Measurements from ENCODE around the gene SLC16A1.
"Not testable (repeated sequence)": the region's sequence is repeated elsewhere in the genome, so short reads cannot be mapped to it uniquely, and the experiment has no call there.

SLC16A1 gene, protein sequence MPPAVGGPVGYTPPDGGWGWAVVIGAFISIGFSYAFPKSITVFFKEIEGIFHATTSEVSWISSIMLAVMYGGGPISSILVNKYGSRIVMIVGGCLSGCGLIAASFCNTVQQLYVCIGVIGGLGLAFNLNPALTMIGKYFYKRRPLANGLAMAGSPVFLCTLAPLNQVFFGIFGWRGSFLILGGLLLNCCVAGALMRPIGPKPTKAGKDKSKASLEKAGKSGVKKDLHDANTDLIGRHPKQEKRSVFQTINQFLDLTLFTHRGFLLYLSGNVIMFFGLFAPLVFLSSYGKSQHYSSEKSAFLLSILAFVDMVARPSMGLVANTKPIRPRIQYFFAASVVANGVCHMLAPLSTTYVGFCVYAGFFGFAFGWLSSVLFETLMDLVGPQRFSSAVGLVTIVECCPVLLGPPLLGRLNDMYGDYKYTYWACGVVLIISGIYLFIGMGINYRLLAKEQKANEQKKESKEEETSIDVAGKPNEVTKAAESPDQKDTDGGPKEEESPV

GRCh38 chr1:112955773-112956543 lies at the start of gene SLC16A1:
Gene SLC16A1, minus strand, starts transcription at chr1:112956196. Its CDS starts 26,888 bp downstream, at chr1:112929308.
- peaks cover 17 to 34% of the 10 kb centered on the region in 2 donors for H3K36me3 Mint-ChIP-seq
- peaks cover 25 to 30% of the 10 kb centered on the region in 2 donors for H3K4me1 Mint-ChIP-seq
- DNase-seq (peak; percentile 89), ATAC-seq (replicated peaks) (peak; percentile 82 to 83)
- no peaks in the 10 kb centered on the region for H3K27me3 Mint-ChIP-seq
- H3K9me3 Mint-ChIP-seq: no peaks in the 10 kb centered on the region
- H3K27ac Mint-ChIP-seq: peak within 1 kb of the TSS; percentile 99
- peak within 1 kb of the TSS; percentile 91 to 100 for H3K4me3 Mint-ChIP-seq

DNA sequence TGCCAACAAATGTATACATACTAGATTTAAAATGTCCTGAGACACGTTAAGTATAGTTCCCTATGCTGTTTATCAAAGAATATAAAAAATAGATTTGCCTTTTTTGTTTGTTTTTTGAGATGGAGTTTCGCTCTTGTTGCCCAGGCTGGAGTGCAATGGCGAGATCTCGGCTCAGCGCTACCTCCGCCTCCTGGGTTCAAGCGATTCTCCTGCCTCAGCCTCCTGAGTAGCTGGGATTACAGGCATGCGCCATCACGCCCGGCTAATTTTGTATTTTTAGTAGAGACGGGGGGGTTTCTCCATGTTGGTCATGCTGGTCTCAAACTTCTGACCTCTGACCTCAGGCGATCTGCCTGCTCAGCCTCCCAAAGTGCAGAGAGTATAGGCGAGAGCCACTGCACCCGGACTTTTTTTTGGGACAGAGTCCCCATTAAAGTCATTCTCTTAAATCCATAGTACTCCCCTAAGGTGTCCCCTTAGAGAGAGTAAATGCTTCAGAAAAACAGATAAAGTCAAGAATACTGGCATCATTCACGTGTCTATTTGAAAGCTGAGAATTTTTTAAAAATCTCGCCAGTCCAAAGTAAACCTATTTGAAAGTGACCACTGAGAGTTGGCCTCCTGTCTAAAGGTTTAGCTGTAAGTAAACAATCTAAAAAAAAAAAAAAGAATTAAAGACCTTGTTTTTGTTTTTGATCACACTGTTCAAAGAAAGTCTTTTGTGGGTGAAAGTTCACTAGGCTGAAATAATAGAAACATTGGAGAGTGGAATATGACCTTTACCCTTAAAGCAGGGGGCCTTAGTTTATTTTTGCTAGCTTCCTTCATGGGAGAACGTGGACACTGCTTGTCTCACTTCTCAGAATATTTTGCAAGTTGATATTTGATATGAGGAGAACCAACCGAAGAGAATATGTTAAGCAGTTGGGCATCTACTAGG lies 48.0 kb upstream of the SLC16A1 start:
- no peak overlapping the region for H3K27ac Mint-ChIP-seq
- no peak overlapping the region for H3K4me3 Mint-ChIP-seq
- ATAC-seq (replicated peaks) (no peak), DNase-seq (no peak)
- peaks cover 30 to 38% of the 10 kb centered on the region in 2 donors for H3K36me3 Mint-ChIP-seq
- no peaks in the 10 kb centered on the region for H3K27me3 Mint-ChIP-seq
- no peaks in the 10 kb centered on the region for H3K9me3 Mint-ChIP-seq
- no peaks in the 10 kb centered on the region for H3K4me1 Mint-ChIP-seq

DNA sequence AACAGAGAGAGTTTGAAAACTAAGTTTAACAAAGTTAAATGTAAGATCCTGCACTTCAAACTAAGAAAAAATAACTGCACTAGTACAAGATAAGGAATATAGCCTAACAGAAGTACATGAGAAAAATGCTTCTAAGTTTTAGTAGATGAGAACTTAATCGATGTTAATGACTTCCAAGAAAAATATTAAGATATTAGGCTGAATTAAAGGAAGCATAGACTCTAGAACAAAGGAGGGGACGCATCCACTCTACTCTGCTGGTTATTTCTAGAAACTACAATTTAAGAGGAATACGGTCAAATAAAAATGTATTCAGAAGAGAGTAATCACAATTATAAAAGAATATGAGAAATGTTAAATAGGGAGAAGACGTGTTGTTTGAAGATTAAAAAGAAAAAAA lies 46.3 kb upstream of the SLC16A1 start:
- Mint-ChIP-seq H3K27ac (no peak overlapping the region), H3K9me3 (no peaks in the 10 kb centered on the region), H3K36me3 (peaks cover 32 to 36% of the 10 kb centered on the region in 2 donors), H3K27me3 (no peaks in the 10 kb centered on the region), H3K4me3 (no peak overlapping the region), H3K4me1 (no peaks in the 10 kb centered on the region)
- ATAC-seq (replicated peaks): no peak
- DNase-seq: no peak

DNA sequence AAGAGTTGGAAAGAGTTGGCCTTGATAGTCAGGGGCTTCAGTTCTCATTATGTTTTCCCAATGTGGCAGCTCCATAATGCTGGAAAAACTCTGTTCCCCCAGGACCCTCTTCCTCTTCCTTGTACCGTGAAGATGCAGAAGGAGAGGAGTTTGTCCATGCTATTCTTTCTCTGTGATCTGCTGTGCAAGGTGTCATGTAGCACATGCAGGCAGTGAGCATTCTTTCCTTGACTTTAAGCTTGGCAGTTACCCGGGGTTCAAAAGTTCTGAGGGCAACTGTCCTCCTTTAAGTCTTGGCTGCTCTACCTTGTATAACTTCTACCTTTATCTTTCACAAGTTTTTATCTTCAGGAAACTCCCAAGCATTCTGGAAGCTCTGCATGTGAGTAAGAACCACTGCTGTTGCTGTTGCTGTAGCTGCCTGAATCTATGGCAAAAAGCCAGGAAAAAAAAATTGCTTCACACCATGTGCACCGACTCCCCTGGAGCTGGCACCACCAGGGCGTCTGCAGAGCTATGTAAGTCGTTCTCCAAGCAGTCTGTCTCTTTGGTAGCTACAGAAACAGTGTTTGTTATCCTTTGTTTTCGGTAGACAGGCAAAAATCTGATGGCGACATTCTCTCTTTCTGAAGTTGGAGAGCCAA lies 42.7 kb upstream of the SLC16A1 start:
- no peaks in the 10 kb centered on the region for H3K9me3 Mint-ChIP-seq
- H3K4me3 Mint-ChIP-seq: no peak overlapping the region
- ATAC-seq (replicated peaks) (no peak), DNase-seq (no peak)
- no peaks in the 10 kb centered on the region for H3K27me3 Mint-ChIP-seq
- peaks cover 33 to 41% of the 10 kb centered on the region in 2 donors for H3K36me3 Mint-ChIP-seq
- no peaks in the 10 kb centered on the region for H3K4me1 Mint-ChIP-seq
- no peak overlapping the region for H3K27ac Mint-ChIP-seq

DNA sequence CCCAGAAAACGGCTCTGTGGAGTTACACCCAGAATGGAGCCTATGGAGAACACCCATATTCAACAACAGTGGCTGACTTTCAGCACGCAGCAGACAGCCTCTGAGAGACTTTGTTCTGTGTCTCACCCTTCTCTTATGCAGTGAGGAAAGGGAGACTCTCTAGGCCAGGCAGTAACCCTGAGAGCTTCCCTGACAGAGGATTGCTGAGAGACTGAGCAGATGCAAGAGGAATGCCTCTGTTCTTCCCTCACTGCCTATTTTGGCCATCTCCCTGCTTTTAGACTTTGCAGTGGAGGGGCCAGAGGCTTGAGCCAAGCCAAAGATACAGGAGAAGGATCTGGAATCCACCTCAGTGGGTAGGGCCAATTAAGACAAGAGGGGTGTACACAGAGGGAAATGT lies 41.8 kb upstream of the SLC16A1 start:
- H3K4me3 Mint-ChIP-seq: no peak overlapping the region
- H3K27me3 Mint-ChIP-seq: no peaks in the 10 kb centered on the region
- H3K4me1 Mint-ChIP-seq: no peaks in the 10 kb centered on the region
- DNase-seq (no peak), ATAC-seq (replicated peaks) (no peak)
- H3K9me3 Mint-ChIP-seq: no peaks in the 10 kb centered on the region
- peaks cover 33 to 42% of the 10 kb centered on the region in 2 donors for H3K36me3 Mint-ChIP-seq
- no peak overlapping the region for H3K27ac Mint-ChIP-seq

DNA sequence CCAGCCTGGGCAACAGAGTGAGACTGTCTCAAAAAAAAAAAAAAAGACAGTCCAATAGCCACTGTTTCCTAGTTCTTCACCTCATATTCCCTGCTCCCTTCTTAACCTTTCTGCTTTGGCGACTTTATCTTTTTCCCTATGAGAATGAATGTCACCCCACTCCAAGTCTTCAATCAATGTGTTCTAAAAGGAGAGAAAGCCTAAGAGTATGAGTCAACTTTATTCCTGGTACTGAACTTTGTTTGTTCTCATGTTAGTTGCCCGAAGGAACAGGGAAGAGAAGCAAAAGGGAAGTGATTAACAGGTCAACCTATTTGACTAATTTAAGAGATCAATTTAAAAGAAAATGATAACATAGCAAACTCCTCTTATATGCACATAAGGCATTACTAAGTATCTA lies 39.9 kb upstream of the SLC16A1 start:
- Mint-ChIP-seq H3K4me1 (no peaks in the 10 kb centered on the region), H3K9me3 (no peaks in the 10 kb centered on the region), H3K4me3 (no peak overlapping the region), H3K36me3 (peaks cover 24 to 35% of the 10 kb centered on the region in 2 donors), H3K27ac (no peak overlapping the region), H3K27me3 (no peaks in the 10 kb centered on the region)
- no peak for ATAC-seq (replicated peaks)
- DNase-seq: no peak

DNA sequence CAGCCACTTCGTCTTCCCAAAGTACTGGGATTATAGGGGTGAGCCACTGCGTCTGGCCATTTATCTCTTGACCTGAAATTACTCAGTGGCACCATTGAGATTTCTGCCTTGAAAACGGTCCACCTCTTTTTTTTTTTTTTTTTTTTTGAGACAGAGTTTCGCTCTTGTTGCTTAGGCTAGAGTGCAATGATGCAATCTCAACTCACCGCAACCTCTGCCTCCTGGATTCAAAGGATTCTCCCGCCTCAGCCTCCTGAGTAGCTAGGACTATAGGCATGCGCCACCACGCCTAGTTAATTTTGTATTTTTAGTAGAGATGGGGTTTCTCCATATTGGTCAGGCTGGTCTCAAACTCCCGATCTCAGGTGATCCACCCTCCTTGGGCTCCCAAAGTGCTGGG lies 39.0 kb upstream of the SLC16A1 start:
- peaks cover 22 to 31% of the 10 kb centered on the region in 2 donors for H3K36me3 Mint-ChIP-seq
- not testable (repeated sequence) for ATAC-seq (replicated peaks); H3K9me3 Mint-ChIP-seq; H3K4me3 Mint-ChIP-seq; H3K4me1 Mint-ChIP-seq; H3K27ac Mint-ChIP-seq; DNase-seq; H3K27me3 Mint-ChIP-seq

DNA sequence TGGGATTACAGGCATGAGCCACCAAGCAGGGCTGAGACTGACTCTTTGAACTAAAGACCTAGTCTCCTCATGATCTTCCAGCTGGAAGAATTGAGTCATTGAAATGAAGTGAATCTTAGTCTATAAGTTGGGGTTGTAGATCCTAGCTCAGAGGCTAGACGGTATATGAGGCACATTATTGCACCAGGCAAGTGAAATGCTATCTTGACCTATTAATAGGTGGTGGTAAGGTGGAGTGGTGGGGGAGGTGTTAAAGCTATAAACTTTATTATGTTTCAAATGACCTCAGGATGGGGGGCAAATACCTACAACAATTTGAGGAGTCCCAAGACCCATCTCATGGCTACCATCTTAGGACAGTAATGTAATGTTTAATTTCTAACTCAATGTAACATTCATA lies 36.8 kb upstream of the SLC16A1 start:
- H3K4me3 Mint-ChIP-seq: no peak overlapping the region
- H3K4me1 Mint-ChIP-seq: no peaks in the 10 kb centered on the region
- peaks cover 16 to 23% of the 10 kb centered on the region in 2 donors for H3K36me3 Mint-ChIP-seq
- H3K9me3 Mint-ChIP-seq: no peaks in the 10 kb centered on the region
- H3K27ac Mint-ChIP-seq: no peak overlapping the region
- ATAC-seq (replicated peaks) (no peak), DNase-seq (no peak)
- H3K27me3 Mint-ChIP-seq: no peaks in the 10 kb centered on the region

GRCh38 chr1:112991402-112992120 lies 35.6 kb upstream of the SLC16A1 start:
- DNase-seq (no peak), ATAC-seq (replicated peaks) (no peak)
- no peaks in the 10 kb centered on the region for H3K9me3 Mint-ChIP-seq
- no peaks in the 10 kb centered on the region for H3K4me1 Mint-ChIP-seq
- peaks cover 8 to 21% of the 10 kb centered on the region in 2 donors for H3K36me3 Mint-ChIP-seq
- H3K27ac Mint-ChIP-seq: no peak overlapping the region
- no peak overlapping the region for H3K4me3 Mint-ChIP-seq
- H3K27me3 Mint-ChIP-seq: no peaks in the 10 kb centered on the region

DNA sequence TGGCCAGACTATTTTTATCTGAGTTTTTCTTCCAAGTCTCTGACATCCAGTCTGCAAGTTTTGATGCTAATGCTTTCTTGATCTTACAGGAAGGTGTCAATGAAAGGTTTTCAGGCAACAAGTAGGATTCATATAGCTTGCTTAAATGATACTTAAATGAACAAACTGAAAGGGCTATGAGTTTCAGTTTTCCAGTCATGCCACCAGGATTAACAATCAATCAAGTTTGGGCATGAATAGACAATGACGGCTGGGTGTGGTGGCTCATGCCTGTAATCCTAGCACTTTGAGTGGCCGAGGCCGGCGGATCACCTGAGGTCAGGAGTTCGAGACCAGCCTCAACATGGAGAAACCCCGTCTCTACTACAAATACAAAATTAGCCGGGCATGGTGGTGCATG lies 34.3 kb upstream of the SLC16A1 start:
- Mint-ChIP-seq H3K4me1 (no peaks in the 10 kb centered on the region), H3K36me3 (peaks cover under 1 to 14% of the 10 kb centered on the region in 2 donors), H3K27ac (no peak overlapping the region), H3K4me3 (no peak overlapping the region), H3K27me3 (no peaks in the 10 kb centered on the region), H3K9me3 (no peaks in the 10 kb centered on the region)
- no peak for DNase-seq
- no peak for ATAC-seq (replicated peaks)

GRCh38 chr1:112988367-112988766 lies 32.4 kb upstream of the SLC16A1 start:
- H3K27me3 Mint-ChIP-seq: no peaks in the 10 kb centered on the region

DNA sequence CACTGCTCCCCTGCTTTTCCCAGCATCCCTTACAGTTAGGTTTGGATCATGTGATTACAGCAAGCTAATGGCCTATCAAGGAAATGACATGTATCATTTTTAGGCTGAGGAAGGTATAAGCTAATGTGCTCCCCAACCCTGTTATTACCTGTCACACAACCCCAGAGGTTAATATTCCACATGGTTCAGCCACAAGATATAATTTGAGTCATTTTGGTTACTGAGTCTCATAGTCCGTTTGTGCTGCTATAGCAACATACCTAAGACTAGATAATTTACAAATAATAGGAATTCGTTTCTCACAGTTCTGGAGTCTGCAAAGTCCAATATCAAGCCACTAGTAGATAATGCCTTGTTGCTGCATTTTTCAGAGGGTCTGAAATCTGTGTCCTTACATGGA lies 29.1 kb upstream of the SLC16A1 start:
- Mint-ChIP-seq H3K27ac (no peak overlapping the region), H3K36me3 (peaks cover 5 to 13% of the 10 kb centered on the region in 2 donors), H3K9me3 (no peaks in the 10 kb centered on the region), H3K27me3 (no peaks in the 10 kb centered on the region), H3K4me1 (peaks cover 17 to 20% of the 10 kb centered on the region in 2 donors), H3K4me3 (no peak overlapping the region)
- no peak for ATAC-seq (replicated peaks)
- no peak for DNase-seq

More at GRCh38 chr1:112988367-112988766, 32.4 kb upstream of the SLC16A1 start:
- H3K27ac Mint-ChIP-seq: no peak overlapping the region
- no peak overlapping the region for H3K4me3 Mint-ChIP-seq
- peaks cover 5 to 13% of the 10 kb centered on the region in 2 donors for H3K36me3 Mint-ChIP-seq
- no peak for ATAC-seq (replicated peaks)
- no peak for DNase-seq
- H3K9me3 Mint-ChIP-seq: no peaks in the 10 kb centered on the region
- peaks cover 9 to 10% of the 10 kb centered on the region in 2 donors for H3K4me1 Mint-ChIP-seq

DNA sequence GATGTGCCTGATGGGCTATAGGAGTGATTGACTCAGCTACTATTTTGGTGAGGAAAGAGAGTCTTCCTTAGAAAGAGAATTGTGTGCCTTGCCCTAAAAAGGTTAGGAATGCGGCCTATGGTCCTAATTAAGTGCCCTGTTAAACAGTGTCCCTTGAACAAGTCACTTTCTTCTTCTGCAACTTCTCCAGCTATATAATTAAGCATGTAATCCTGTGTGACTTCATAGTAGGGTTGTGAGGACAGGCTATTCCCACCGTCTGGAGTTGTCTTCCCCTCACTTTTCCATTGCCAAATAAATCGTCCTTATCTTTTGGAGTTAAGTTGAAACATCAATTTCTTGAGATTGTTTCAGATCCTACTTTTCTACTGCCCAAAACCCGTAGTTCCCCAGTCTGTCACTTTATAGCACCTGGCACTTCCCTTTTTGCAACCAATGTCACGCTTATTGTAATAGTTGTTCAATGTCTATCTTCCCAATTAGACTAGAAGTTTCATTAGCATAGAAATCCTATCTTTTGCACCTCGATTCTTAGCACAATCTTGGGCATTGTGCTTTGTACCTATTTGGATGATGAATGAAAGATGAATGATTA lies 27.6 kb upstream of the SLC16A1 start:
- ATAC-seq (replicated peaks) (peak; percentile 86 to 88), DNase-seq (no peak)
- Mint-ChIP-seq H3K9me3 (no peaks in the 10 kb centered on the region), H3K36me3 (peaks cover 5 to 14% of the 10 kb centered on the region in 2 donors), H3K27me3 (no peaks in the 10 kb centered on the region), H3K4me3 (no peak overlapping the region), H3K4me1 (peaks cover 17 to 20% of the 10 kb centered on the region in 2 donors), H3K27ac (no peak overlapping the region)
